Astrocyte (in vitro differentiated cells and primary cell): ENCODE data around the gene AUTS2. TPM values are rescaled to one million over a fixed set of nuclear protein-coding genes. Genes with fewer than 3 reads are reported as not detected.

Experiments used
- DNase-seq: peaks from one replicate; pipeline ENCODE4 v3.0.0-alpha.2; 2010; ENCODE audit warnings: low read depth
- FAIRE-seq: peaks from 2 replicates; lab custom pipeline; 2011; peaks lifted over from hg19 to GRCh38; lab: Jason Lieb, UNC
- H2AFZ ChIP-seq: 2 replicates; pipeline ENCODE4 v1.6.0; 2012; ENCODE audit warnings: low read depth, low read length, inconsistent platforms
- H3K27ac ChIP-seq: 2 replicates; pipeline ENCODE4 v1.5.1; 2011; ENCODE audit warnings: low read depth, low read length, inconsistent platforms
- H3K27me3 ChIP-seq: 2 replicates; pipeline ENCODE4 v1.6.0; 2011; ENCODE audit warnings: low read length, inconsistent platforms; ENCODE audit not compliant: insufficient read depth
- H3K36me3 ChIP-seq: 2 replicates; pipeline ENCODE4 v1.5.1; 2011; ENCODE audit warnings: low read length, inconsistent platforms; ENCODE audit not compliant: insufficient read depth
- H3K4me1 ChIP-seq: 2 replicates; pipeline ENCODE4 v1.5.1; 2011; ENCODE audit warnings: low read length, inconsistent platforms; ENCODE audit not compliant: insufficient read depth
- H3K4me2 ChIP-seq: 2 replicates; pipeline ENCODE4 v1.6.0; 2012; ENCODE audit warnings: low read length, inconsistent platforms
- H3K4me3 ChIP-seq: 2 replicates; pipeline ENCODE4 v1.5.1; 2011; ENCODE audit warnings: low read depth, mild to moderate bottlenecking, low read length, inconsistent platforms; ENCODE audit not compliant: insufficient read depth
- H3K79me2 ChIP-seq: 2 replicates; pipeline ENCODE4 v1.6.0; 2012; ENCODE audit warnings: mild to moderate bottlenecking, low read length, inconsistent platforms; ENCODE audit not compliant: insufficient read depth
- H3K9ac ChIP-seq: 2 replicates; pipeline ENCODE4 v1.6.0; 2012; ENCODE audit warnings: mild to moderate bottlenecking, low read length, inconsistent platforms
- H3K9me3 ChIP-seq: 2 replicates; pipeline ENCODE4 v1.5.1; 2012; ENCODE audit warnings: low read depth, mild to moderate bottlenecking, low read length, inconsistent platforms; ENCODE audit not compliant: insufficient read depth
- H4K20me1 ChIP-seq: 2 replicates; pipeline ENCODE4 v1.6.0; 2012; ENCODE audit warnings: low read length, inconsistent platforms; ENCODE audit not compliant: insufficient read depth
- H3K27ac Mint-ChIP-seq: one replicate; pipeline ENCODE4 v1.8.0; 2021; ENCODE audit warnings: mild to moderate bottlenecking, mixed read lengths; ENCODE audit not compliant: unreplicated experiment
- H3K27me3 Mint-ChIP-seq: one replicate; pipeline ENCODE4 v1.8.0; 2021; ENCODE audit warnings: low read depth, mixed read lengths; ENCODE audit not compliant: unreplicated experiment
- H3K36me3 Mint-ChIP-seq: one replicate; pipeline ENCODE4 v1.8.0; 2021; ENCODE audit warnings: low read depth, mixed read lengths; ENCODE audit not compliant: unreplicated experiment
- H3K4me1 Mint-ChIP-seq: one replicate; pipeline ENCODE4 v1.8.0; 2021; ENCODE audit warnings: low read depth, mixed read lengths; ENCODE audit not compliant: unreplicated experiment
- H3K4me3 Mint-ChIP-seq: one replicate; pipeline ENCODE4 v1.8.0; 2021; ENCODE audit warnings: mild to moderate bottlenecking, moderate library complexity, mixed read lengths; ENCODE audit not compliant: unreplicated experiment
- H3K9me3 Mint-ChIP-seq: one replicate; pipeline ENCODE4 v1.8.0; 2021; ENCODE audit warnings: mild to moderate bottlenecking, mixed read lengths; ENCODE audit not compliant: unreplicated experiment
- CTCF ChIP-seq: IDR thresholded peaks from 2 replicates; pipeline ENCODE4 v1.5.1; 2011; ENCODE audit warnings: low read depth, mild to moderate bottlenecking, inconsistent platforms, low read length, moderate library complexity; ENCODE audit not compliant: insufficient read depth
- EZH2 ChIP-seq: IDR thresholded peaks from 2 replicates; pipeline ENCODE4 v1.6.1; 2012; ENCODE audit warnings: mild to moderate bottlenecking, low read length, inconsistent platforms; ENCODE audit not compliant: insufficient read depth
- total RNA-seq: library from RNA; stranded (reverse); gene quantifications from 2 replicates; pipeline ENCODE4 v1.2.1, GENCODE V29; 2021

The AUTS2 gene
- total RNA-seq, 1 donor from 2014 or later = 73.2 TPM

- H3K27me3 ChIP-seq = no peaks in the 10 kb centered on the region
- Mint-ChIP-seq H3K27me3 (no peaks in the 10 kb centered on the region), H3K4me3 (no peak overlapping the region), H3K27ac (no peak overlapping the region), H3K9me3 (peaks cover 1% of the 10 kb centered on the region), H3K4me1 (no peaks in the 10 kb centered on the region), H3K36me3 (no peaks in the 10 kb centered on the region)
- DNase-seq (no peak), FAIRE-seq (no peak)
- H3K9ac ChIP-seq = no peak overlapping the region
- no peaks in the 10 kb centered on the region for H3K79me2 ChIP-seq
- no peaks in the 10 kb centered on the region for H3K9me3 ChIP-seq
- no peak overlapping the region for H3K27ac ChIP-seq
- H3K36me3 ChIP-seq = no peaks in the 10 kb centered on the region
- H3K4me1 ChIP-seq = no peaks in the 10 kb centered on the region
- H3K4me2 ChIP-seq = no peak overlapping the region
- H3K4me3 ChIP-seq = no peak overlapping the region
- H2AFZ ChIP-seq = no peak overlapping the region
- TF ChIP-seq EZH2 (no peak), CTCF (no peak)
- H4K20me1 ChIP-seq = no peaks in the 10 kb centered on the region
These were observed 659.6 kb downstream of the AUTS2 start for GRCh38 chr7:70257921-70258320.

- Histone ChIP-seq H3K4me1 (no peaks in the 10 kb centered on the region), H3K27me3 (no peaks in the 10 kb centered on the region), H3K27ac (no peak overlapping the region), H4K20me1 (no peaks in the 10 kb centered on the region), H3K9ac (no peak overlapping the region), H3K4me2 (no peak overlapping the region), H3K4me3 (no peak overlapping the region), H2AFZ (no peak overlapping the region), H3K79me2 (no peaks in the 10 kb centered on the region), H3K9me3 (no peaks in the 10 kb centered on the region), H3K36me3 (no peaks in the 10 kb centered on the region)
- Mint-ChIP-seq H3K4me1 (no peaks in the 10 kb centered on the region), H3K9me3 (peaks cover 1% of the 10 kb centered on the region), H3K36me3 (no peaks in the 10 kb centered on the region), H3K4me3 (no peak overlapping the region), H3K27ac (no peak overlapping the region), H3K27me3 (no peaks in the 10 kb centered on the region)
- TF ChIP-seq CTCF (no peak), EZH2 (no peak)
- peak; percentile 58 for DNase-seq
- peak; percentile 56 for FAIRE-seq
These were observed 661.2 kb downstream of the AUTS2 start for GRCh38 chr7:70259502-70259901.

- Histone ChIP-seq H3K9me3 (no peaks in the 10 kb centered on the region), H3K4me1 (no peaks in the 10 kb centered on the region), H2AFZ (no peak overlapping the region), H3K79me2 (no peaks in the 10 kb centered on the region), H3K27me3 (no peaks in the 10 kb centered on the region), H3K4me2 (no peak overlapping the region), H3K9ac (no peak overlapping the region), H3K4me3 (no peak overlapping the region), H4K20me1 (no peaks in the 10 kb centered on the region), H3K36me3 (no peaks in the 10 kb centered on the region), H3K27ac (no peak overlapping the region)
- no peak for FAIRE-seq
- TF ChIP-seq CTCF (no peak), EZH2 (no peak)
- no peaks in the 10 kb centered on the region for H3K9me3 Mint-ChIP-seq
- no peak for DNase-seq
- no peaks in the 10 kb centered on the region for H3K27me3 Mint-ChIP-seq
- no peaks in the 10 kb centered on the region for H3K36me3 Mint-ChIP-seq
- H3K4me1 Mint-ChIP-seq = no peaks in the 10 kb centered on the region
- H3K27ac Mint-ChIP-seq = no peak overlapping the region
- no peak overlapping the region for H3K4me3 Mint-ChIP-seq
These were observed 665.4 kb downstream of the AUTS2 start for GRCh38 chr7:70263471-70264255.
